ENCODE measurements around the gene PSENEN.

PSENEN gene

DNA sequence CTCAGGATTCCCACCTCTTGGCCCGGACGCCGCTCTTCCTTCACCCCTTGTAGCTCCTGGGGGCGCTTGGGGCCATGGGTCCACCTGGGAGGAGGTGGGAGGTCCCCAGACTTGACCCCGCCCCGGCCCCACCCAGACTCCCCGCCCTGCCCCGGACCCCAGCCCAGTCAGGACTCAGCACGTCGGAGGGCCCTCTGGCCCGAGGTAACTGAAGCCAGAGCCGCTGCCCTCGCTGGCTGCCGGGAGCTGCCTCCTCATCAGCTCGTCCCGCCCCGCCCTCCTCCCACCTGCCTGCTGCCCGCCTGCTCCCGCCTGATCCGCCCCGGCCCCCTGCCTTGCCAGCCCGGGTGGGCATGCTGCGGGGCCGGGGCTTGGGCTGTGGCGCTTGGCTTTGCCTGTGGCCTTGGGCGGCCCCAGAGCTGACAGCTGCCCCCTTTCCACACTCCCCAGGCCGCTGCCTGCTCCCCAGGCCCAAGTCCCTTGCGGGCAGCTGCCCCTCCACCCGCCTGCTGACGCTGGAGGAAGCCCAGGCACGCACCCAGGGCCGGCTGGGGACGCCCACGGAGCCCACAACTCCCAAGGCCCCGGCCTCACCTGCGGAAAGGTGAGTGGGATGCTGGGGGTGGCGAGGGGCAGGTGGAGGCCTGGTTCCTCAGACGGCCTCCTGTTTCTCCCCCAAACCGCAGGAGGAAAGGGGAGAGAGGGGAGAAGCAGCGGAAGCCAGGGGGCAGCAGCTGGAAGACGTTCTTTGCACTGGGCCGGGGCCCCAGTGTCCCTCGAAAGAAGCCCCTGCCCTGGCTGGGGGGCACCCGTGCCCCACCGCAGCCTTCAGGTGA lies 39.3 kb downstream of the PSENEN start:
- no peak for DNase-seq (ENCODE audit: low read depth)
- H3K4me3 ChIP-seq (ENCODE audit: low read length): no peak overlapping the region

DNA sequence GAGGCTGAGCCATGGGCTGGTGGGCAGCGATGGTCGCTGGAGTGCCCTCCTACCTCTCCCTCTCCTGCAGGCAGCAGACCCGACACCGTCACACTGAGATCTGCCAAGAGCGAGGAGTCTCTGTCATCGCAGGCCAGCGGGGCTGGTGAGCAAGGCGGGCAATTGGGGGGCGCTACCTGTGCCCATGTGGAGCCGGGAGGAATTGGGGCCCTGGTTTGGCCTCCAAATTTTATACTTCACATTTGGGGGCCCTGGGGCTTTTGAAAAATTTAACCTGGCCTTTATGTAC lies 39.8 kb downstream of the PSENEN start:
- no peak overlapping the region for H3K4me3 ChIP-seq (ENCODE audit: low read length)
- no peak for DNase-seq (ENCODE audit: low read depth)
- TF ChIP-seq, protein P1, sequence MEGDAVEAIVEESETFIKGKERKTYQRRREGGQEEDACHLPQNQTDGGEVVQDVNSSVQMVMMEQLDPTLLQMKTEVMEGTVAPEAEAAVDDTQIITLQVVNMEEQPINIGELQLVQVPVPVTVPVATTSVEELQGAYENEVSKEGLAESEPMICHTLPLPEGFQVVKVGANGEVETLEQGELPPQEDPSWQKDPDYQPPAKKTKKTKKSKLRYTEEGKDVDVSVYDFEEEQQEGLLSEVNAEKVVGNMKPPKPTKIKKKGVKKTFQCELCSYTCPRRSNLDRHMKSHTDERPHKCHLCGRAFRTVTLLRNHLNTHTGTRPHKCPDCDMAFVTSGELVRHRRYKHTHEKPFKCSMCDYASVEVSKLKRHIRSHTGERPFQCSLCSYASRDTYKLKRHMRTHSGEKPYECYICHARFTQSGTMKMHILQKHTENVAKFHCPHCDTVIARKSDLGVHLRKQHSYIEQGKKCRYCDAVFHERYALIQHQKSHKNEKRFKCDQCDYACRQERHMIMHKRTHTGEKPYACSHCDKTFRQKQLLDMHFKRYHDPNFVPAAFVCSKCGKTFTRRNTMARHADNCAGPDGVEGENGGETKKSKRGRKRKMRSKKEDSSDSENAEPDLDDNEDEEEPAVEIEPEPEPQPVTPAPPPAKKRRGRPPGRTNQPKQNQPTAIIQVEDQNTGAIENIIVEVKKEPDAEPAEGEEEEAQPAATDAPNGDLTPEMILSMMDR (conservative IDR thresholded peaks at IDR 0.05; ENCODE audit: low read length): no peak

More for the DNA sequence above, 39.3 kb downstream of the PSENEN start:
- TF ChIP-seq, protein P1 (conservative IDR thresholded peaks at IDR 0.05; ENCODE audit: low read length): no peak

DNA sequence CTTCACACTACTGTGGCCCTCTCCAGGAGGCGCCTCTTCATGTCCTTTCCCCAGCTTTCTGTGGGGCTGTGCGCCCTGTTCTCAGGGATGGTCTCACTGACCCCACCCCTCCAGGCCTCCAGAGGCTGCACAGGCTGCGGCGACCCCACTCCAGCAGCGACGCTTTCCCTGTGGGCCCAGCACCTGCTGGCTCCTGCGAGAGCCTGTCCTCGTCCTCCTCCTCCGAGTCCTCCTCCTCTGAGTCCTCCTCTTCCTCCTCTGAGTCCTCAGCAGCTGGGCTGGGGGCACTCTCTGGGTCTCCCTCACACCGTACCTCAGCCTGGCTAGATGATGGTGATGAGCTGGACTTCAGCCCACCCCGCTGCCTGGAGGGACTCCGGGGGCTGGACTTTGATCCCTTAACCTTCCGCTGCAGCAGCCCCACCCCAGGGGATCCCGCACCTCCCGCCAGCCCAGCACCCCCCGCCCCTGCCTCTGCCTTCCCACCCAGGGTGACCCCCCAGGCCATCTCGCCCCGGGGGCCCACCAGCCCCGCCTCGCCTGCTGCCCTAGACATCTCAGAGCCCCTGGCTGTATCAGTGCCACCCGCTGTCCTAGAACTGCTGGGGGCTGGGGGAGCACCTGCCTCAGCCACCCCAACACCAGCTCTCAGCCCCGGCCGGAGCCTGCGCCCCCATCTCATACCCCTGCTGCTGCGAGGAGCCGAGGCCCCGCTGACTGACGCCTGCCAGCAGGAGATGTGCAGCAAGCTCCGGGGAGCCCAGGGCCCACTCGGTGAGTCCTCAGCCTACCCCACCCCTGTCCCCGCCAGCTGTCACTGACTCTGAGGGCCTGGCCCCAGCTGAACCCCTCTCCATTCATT lies 41.1 kb downstream of the PSENEN start:
- DNase-seq (ENCODE audit: low read depth): no peak
- no peak overlapping the region for H3K4me3 ChIP-seq (ENCODE audit: low read length)
- TF ChIP-seq, protein P1 (conservative IDR thresholded peaks at IDR 0.05; ENCODE audit: low read length): no peak

DNA sequence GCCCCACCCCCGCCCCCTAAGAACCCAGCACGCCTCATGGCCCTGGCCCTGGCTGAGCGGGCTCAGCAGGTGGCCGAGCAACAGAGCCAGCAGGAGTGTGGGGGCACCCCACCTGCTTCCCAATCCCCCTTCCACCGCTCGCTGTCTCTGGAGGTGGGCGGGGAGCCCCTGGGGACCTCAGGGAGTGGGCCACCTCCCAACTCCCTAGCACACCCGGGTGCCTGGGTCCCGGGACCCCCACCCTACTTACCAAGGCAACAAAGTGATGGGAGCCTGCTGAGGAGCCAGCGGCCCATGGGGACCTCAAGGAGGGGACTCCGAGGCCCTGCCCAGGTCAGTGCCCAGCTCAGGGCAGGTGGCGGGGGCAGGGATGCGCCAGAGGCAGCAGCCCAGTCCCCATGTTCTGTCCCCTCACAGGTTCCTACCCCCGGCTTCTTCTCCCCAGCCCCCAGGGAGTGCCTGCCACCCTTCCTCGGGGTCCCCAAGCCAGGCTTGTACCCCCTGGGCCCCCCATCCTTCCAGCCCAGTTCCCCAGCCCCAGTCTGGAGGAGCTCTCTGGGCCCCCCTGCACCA lies 41.9 kb downstream of the PSENEN start:
- DNase-seq (ENCODE audit: low read depth): no peak
- TF ChIP-seq, protein P1 (conservative IDR thresholded peaks at IDR 0.05; ENCODE audit: low read length): no peak
- no peak overlapping the region for H3K4me3 ChIP-seq (ENCODE audit: low read length)

DNA sequence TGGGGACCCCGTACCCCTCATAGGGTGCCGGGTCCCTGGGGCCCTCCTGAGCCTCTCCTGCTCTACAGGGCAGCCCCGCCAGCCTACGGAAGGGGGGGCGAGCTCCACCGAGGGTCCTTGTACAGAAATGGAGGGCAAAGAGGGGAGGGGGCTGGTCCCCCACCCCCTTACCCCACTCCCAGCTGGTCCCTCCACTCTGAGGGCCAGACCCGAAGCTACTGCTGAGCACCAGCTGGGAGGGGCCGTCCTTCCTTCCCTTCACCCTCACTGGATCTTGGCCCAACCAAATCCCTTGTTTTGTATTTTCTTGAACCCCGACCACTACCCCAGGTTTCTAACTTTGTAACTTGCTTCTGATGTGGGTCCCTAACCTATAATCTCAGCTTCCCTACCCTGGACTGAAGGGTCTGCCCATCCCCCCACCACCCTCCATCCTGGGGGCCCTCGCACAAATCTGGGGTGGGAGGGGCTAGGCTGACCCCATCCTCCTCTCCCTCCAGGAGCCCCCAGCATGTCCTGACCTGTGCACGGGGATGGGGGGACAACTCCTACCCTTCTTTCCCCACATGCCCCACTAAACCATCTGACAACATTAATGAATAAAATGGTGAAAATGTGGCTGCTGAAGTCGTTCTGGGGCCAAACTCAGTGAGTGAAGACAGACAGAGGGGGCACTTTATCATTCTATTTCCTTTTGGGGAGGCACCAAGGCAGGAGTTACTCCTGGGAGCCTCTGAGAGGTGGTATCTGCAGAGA lies 42.9 kb downstream of the PSENEN start:
- H3K4me3 ChIP-seq (ENCODE audit: low read length): no peak overlapping the region
- DNase-seq (ENCODE audit: low read depth): no peak
- TF ChIP-seq, protein P1 (conservative IDR thresholded peaks at IDR 0.05; ENCODE audit: low read length): no peak

DNA sequence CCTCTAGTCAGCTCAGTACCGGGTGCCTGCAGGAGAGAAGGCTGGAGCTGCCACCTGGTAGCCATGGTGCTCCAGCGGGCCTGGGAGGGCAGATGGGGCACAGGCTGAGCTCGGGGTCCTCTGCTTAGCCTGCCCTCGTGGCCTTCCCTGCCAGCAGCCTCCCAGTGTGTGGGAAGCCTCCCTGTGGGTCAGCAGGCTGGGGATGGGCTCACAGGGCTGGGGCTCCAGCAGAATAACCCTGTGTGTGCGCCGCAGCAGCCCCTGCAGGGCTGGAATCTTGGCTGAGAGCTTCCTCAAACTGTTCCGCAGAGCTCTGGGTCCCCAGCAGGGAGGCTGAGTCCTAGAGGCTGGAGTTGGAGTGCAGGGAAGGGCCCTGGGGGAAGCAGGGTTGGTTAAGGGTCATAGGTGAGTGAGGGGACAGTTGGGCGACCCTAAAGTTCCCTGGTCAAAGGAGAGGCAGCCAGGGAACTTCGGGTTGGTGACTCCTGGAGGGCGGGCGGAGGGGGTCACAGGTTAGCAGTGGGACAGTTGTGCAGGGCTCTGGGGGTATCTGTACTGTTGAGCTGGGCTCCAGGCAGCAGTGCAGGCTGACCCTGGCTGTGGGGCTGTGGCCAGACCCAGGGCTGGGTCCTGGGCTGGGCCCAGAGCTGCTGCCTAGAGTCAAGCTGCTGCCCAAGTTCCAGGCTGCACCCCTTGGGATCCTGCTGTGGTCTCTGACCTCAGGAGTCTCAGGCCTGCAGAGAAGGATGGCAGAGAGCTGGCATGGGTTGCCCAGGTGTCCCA lies 43.9 kb downstream of the PSENEN start:
- no peak overlapping the region for H3K4me3 ChIP-seq (ENCODE audit: low read length)
- DNase-seq (ENCODE audit: low read depth): no peak
- TF ChIP-seq, protein P1 (conservative IDR thresholded peaks at IDR 0.05; ENCODE audit: low read length): no peak

All from AG10803 (cell line).